AG09319 (cell line): Measurements from ENCODE around the gene DMD.

Experiments used
- DNase-seq: peaks from one replicate; pipeline ENCODE4 v3.0.0-alpha.2; 2010; ENCODE audit warnings: low read depth; ENCODE audit errors: extremely low read depth
- CTCF ChIP-seq: IDR thresholded peaks from 2 replicates; pipeline ENCODE4 v1.5.1; 2011; ENCODE audit warnings: low read depth, mild to moderate bottlenecking, inconsistent platforms, low read length, moderate library complexity

Gene DMD

GRCh38 chrX:31704938-31705337 is 1506.4 kb downstream of the DMD start:
- DNase-seq: no peak
- no peak for TF ChIP-seq CTCF

- DNase-seq: no peak
These were observed 1509.1 kb downstream of the DMD start for GRCh38 chrX:31702222-31702621.

GRCh38 chrX:31697294-31697916 is 1513.9 kb downstream of the DMD start:
- DNase-seq: no peak
- no peak for TF ChIP-seq CTCF

More at GRCh38 chrX:31702222-31702621, 1509.1 kb downstream of the DMD start:
- TF ChIP-seq CTCF: no peak

- no peak for TF ChIP-seq CTCF
- no peak for DNase-seq
These were observed 1531.5 kb downstream of the DMD start for GRCh38 chrX:31679861-31680260.

DNA sequence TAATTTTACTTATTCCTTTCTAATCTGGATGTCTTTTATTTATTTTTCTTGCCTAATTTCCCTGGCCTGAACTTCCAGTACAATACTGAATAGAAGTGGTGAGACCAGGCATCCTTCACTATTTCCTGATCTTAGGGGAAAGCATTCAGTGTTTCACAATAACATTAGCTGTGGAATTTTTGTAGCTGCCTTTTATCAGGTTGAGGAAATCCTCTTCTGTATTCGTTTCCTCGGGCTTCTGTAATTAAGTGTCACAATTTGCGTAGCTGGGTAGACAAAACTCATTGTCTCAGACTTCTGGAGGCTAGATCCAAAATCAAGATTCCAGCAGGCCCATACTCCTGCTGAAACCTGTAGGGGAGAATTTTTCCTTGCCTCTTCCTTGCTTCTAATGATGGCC is 1541.1 kb downstream of the DMD start:
- DNase-seq: no peak
- TF ChIP-seq CTCF: no peak

GRCh38 chrX:31665454-31665853 is 1545.9 kb downstream of the DMD start:
- DNase-seq: no peak
- TF ChIP-seq CTCF: no peak

DNA sequence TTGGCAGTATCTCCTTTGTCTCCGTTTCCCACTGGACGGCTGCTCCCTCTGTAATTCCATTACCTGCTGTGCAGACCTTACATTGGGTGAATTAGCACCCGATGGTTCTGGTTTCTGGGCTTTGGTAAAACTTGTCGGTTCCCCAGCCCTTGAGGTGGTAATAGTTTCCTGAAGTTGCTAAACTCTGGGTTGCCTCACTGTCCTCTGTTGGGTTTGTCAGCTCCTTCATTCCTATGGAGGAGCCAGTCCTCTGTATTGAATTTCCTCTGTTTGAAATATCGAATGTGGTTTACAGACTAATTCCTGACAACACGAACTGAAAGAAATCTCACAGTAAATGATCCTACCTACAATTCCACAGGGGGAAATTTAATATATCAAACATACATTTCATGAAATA is 1548.2 kb downstream of the DMD start:
- DNase-seq: no peak
- no peak for TF ChIP-seq CTCF
